ENCODE results near the gene OSBP. TPM values are rescaled to one million over a fixed set of nuclear protein-coding genes. Genes with fewer than 3 reads are reported as not detected.
"Not testable (repeated sequence)": the region's sequence is repeated elsewhere in the genome, so short reads cannot be mapped to it uniquely, and the experiment has no call there.

The OSBP gene
- polyA plus RNA-seq, 3 donors = 51.6 to 54.1 (median 52.3) TPM

DNA sequence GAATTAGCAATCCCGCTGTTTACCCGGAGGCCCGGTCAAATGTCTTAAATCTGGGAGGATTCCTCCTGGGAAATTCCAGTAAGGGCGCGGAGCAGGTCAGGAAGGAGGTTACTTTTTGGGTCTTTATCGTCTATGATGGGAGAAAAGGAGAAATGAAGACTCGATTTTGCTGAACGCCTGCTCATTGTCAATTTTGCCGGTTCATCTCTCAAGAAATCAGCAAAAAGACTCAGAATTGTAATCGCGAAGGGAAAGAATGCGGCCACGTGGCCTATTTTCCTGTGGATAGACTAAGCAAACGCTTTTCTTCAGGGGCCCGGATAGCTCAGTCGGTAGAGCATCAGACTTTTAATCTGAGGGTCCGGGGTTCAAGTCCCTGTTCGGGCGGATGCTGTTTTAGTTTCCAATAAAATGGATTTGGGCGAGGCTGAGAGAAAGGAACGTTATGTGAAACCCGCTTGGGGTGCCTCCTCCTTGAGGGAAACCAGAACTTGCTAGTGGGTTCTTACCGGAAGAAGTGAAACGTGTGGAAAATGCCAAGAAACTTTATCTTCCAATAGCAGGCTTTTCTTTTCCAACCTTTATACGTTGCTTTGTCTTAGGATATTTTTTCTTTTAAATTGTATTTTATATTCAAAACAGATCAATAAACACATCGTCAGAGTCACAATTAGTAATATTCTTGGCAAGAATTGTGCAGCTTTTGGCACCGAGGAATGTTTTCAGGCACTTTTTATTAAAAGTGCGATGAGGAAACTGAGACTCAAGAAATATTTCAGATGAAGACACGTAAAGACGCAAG, 59.3 kb downstream of the OSBP start:
- DNase-seq = no peak

DNA sequence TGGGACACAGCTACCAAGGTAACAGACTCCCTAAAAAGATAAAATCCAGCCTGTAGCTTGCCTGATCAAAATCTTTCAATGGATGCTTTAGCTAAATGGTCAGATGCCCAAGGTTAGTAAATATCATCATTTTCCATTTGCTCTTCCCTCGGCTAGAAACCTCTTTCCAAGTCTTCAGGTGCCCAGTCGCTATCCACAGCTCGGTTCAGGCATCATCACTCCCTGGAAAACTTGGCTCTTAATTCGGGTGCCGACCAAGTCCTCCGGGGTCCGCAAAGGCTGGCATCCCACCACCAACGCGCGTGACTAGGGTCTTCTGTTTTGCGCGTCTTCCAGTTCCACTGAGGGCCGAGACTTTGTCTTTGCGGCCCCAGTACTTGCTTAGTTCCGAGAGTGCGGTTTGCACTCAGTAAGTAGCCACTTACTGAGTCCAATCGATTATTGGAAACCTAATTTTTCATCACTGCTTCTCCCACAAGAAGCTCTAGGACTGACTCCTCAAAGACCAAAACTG, 59.9 kb downstream of the OSBP start:
- no peak for DNase-seq

DNA sequence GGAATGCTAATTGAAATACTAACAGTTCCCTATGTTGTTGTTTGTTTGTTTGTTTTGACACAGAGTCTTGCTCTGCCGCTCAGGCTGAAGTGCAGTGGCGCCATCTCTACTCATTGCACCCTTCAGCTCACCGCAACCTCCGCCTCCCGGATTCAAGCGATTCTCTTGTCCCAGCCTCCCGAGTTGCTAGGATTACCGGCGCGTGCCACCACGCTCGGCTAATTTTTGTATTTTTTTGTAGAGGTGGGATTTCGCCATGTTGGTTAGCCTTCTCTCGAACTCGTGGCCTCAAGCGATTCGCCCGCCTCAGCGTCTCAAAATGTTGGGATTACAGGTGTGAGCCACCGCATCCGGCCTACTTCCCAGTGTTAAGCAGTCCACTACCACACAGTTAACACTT, 62.3 kb downstream of the OSBP start:
- DNase-seq = no peak

DNA sequence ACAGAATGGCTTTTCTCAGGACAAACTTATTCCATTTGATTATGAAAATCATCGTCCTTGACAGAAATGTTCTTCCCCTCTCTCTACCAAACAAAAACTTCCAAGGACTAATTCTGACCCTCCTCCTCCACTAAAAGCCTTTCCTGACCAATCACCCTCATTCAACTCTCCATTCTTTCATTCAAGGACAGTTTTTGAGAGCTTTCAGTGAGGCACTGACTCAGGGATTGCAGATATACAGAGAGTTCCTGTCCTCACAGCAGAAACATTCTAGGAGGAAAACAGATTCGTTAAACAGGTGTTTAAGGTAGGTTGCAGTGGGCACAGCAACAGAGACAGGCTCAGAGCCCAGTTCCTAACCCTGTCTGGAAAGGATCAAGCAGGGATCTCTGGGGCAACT, 62.7 kb downstream of the OSBP start:
- no peak for DNase-seq

DNA sequence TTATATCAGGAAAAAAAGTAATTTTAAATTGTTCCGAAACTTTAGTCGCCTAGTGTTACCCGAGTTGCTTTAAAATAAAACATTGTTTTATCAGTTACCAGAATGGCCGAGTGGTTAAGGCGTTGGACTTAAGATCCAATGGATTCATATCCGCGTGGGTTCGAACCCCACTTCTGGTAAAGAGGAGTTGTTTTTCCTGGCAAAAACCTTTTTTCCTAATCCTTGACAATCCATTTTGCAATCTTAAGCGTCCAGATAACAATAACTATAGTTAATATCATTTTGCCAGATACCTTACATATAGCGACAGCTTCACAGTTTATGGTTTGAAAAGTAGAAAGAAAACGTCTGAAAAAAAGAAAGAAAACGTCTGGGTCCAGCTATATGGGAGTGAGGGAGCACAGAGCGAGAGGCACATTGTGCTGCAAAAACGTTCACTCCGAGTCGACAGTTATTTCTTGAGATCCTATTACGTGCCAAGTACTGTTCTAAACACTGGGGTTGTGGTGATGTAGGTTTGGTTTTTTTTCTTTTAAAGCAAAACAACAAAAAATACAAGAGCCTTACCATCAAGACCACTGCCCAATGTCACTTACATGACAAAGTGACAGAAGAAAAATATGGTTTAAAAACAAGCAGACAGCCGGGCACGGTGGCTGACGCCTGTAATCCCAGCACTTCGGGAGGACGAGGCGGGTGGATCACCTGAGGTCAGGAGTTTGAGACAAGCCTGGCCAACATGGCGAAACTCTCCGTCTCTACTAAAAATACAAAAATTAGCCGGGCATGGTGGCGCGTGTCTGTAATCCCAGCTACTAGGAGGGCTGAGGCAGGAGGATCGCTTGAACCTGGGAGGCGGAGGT, 63.7 kb downstream of the OSBP start:
- DNase-seq = peak; percentile 66

DNA sequence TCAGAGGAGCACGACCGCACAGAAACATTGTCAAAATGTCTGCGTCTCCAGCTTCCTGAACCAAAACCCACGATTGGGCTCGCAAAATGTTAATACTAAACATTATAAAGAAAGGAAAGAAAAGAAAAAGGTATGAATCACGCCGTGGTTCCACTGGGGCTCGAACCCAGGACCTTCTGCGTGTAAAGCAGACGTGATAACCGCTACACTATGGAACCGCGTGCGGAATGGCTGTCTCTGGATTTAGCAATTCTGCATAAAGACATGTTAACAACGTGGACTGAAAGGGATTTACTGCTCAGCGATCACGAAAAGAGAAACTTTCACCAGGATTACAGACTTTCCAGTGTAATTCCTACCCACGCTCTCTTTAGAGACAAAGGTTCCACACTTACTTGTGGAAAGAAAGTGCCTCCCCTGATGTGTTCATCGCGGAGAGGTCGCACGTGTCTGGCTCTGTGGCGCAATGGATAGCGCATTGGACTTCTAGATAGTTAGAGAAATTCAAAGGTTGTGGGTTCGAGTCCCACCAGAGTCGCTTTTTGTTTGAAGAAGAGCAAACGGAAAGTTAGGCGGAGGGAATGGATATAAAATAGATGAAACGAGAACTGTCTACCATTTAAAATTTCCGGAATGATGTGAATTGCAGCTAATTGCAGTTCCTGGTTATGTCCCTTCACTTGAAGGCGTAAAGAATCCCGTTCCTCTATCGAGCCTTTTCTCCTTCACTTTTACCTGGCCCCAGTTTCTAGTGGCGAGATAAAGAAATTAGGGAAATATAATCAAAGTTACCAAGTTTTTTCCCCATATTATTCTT, 64.5 kb downstream of the OSBP start:
- DNase-seq = peak; percentile 85

DNA sequence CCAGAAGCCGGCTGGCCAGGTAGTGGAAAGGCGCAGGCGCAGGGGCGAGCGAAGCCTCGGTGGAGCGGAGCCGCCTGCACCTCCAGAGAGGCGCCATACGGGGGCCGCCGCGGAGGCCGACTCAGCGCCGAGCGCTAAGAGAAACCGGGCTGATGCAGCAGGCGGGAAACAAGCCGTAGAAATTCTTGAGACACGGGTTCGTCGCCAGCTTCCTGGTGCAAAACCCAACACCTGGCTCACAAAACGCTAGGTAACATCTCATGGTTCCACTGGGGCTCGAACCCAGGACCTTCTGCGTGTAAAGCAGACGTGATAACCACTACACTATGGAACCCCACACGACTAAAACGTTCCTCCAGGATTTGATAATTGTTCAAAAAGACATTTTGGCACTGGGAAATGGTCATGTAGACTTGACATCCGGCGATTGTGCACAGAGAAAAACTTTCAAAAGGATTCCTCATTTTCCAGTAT, 65.2 kb downstream of the OSBP start:
- peak; percentile 90 for DNase-seq

DNA sequence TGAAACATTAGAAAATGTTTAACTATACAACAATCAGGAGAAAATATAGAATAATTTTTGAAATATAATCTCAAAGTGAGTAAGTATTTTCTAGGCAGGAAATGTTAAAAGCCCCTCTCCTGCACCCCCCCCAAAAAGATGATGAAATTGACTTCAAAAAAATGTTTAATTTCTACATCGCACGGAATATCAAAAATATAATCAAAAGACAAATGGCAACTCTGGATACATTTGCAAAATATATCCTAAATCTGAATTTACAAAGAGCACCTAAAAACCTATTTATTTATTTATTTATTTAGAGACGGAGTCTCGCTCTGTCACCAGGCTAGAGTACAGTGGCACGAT, 67.3 kb downstream of the OSBP start:
- DNase-seq = no peak

DNA sequence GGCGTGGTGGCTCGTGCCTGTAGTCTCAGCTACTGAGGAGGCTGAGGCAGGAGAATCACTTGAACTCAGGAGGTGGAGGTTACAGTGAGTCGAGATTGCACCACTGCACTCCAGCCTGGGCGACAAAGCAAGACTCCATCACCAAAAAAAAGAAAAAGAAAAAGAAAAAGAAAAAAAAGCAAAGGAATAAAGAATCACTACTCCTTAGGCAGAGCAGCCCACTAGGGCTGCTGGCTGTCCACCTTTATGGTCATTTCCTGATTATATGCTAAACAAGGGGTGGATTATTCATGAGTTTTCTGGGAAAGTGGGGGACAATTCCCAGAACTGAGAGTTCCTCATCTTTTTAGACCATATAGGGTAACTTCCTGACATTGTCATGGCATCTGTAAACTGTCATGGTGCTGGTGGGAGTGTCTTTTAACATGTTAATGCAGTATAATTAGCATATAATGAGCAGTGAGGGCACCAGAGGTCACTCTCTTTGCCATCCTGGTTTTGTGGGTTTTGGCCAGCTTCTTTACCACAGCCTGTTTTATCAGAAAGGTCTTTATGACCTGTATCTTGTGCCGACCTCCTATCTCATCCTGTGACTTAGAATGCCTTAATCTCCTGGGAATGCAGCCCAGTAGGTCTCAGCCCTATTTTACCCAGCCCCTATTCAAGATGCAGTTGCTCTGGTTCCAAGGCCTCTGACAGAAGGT, 67.8 kb downstream of the OSBP start:
- DNase-seq = not testable (repeated sequence)

DNA sequence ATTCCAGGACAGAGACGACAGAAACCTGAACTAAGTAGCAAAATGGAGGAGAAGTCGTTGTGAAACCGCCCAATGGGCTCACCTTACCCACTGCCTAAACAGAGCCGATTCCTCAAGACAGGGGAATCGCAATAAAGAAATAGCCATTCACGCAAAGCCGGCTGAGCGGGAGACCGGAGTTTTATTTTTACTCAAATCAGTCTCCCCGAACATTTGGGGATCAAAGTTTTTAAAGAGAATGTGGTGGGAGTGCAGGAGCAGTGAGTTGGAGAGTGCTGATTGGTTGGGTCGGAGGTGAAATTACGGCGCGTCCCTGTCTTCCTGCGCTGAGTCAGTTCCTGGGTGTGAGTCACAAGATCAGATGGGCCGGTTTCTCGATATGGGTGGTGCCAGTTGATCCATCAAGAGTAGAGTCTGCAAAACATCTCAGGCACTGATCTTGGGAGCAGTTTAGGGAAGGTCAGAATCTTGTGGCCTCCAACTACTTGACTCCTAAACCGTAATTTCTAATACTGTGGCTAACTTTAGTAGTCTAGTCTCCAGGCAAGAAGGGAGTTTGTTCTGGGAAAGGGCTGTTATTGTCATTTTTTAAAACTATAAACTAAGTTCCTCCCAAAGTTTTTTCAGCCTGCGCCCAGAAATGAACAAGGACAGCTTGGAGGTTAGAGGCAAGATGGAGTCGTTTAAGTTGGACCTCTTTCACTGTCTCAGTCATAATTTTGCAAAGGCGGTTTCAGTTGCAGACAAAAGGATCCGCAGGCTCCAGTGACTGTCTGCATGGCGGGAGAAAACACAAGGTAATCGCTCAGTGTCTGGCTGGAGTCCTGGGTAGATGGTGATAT, 70.2 kb downstream of the OSBP start:
- no peak for DNase-seq

DNA sequence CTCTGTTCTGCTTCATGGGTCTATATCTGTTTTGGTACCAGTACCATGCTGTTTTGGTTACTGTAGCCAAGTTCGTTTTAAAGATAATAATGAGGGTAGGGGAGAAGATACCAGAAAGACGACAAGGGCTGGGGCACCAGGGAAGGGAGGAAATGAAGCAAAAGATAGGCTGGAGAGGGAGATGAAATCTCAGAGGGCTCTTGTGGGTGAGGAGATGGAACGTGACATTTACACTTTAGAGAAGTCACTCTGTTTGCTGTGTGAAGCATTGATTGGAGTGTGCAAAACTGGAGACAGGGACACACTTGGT, 70.8 kb downstream of the OSBP start:
- no peak for DNase-seq

DNA sequence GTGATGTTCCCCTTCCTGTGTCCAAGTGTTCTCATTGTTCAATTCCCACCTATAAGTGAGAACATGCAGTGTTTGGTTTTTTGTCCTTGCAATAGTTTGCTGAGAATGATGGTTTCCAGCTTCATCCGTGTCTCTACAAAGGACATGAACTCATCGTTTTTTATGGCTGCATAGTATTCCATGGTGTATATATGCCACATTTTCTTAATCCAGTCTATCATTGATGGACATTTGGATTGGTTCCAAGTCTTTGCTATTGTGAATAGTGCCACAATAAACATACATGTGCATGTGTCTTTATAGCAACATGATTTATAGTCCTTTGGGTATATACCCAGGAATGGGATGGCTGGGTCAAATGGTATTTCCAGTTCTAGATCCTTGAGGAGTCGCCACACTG, 71.9 kb downstream of the OSBP start:
- DNase-seq = not testable (repeated sequence)

DNA sequence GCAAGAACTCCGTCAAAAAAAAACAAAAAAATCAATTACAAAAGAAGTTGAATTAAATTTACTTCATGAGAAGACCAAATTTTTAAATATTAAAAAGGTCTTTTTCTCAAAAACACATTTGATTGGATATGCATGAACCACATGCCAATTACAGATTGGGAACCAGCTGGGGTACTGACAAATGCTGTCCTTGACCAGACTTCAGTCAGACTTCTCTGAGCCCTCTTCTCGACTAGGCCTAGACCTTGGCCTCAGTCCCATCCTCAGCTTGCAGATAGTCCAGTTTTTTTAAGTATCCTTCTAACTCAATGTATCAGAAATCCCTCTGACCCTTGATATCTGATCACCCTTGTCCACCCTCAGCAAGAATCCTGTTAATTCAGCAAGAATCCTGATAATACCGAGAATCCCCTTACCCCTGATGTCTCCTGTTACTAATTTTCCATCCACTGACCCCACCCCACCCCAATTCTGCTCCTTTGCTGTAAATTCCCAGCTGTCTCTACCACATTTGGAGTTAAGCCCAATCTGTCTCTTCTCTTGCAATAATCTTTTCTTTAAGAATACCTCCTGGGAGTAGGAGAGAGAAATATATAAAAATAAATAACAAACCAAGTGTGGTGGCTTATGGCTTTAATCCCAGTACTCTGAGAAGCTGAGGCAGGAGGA, 73.3 kb downstream of the OSBP start:
- DNase-seq = no peak

DNA sequence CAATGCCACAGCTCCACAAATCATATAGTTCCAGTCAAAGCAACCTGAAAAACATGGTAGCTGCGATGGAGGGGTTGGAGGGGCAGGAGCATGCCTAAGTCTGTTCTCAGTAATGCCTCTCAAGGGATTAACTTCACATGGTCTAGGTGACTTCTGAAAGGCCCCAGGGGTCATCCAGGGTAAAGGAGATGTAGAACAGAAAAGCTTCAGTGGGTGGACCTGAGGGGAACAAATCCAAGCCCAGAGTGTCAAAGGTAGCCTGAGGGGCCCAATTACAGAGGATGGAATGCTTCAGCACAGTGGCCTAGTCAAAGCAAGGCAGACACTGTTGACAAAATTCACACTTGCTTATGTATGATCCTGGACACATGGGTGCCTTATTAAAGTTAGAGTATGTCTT, 80.9 kb downstream of the OSBP start:
- no peak for DNase-seq

DNA sequence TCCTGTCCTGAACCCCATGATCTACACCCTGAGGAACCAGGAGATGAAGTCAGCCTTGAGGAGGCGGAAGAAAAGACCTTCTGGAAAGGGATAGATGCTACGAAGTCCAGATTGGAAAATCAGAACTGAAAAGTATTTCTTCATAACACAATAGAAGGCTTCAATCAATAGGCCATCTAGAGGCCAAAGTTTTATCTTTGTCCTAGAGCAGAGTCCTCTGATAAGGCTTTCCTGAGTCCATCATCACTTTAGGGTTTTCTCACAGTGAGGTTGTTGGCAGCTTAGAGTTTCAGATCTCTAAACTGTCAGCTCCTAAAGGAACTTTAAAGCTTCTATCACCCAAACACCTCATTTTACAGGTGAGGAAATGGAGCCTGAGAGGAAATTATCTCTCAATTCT, 83.0 kb downstream of the OSBP start:
- no peak for DNase-seq

DNA sequence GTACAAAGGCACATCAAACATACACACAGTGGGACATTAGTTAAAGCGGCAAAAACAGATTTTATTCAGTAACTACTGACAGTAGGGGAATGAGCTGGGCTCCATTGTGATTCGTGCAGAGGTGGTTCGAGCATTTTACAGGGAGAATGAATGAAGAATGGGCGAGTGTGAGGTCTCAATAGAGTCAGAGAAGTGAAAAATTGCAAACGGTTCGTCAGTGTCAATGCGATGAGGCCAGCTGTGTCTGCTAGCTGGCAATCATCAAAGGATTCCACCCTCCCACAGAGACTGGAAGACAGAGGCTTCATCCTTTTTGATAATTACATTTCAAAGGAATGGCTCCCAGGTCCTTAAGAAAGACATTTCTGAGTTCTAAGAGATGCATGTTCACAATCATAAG, 86.9 kb downstream of the OSBP start:
- DNase-seq = no peak
